ENCODE results near the gene FGF18.

DNA sequence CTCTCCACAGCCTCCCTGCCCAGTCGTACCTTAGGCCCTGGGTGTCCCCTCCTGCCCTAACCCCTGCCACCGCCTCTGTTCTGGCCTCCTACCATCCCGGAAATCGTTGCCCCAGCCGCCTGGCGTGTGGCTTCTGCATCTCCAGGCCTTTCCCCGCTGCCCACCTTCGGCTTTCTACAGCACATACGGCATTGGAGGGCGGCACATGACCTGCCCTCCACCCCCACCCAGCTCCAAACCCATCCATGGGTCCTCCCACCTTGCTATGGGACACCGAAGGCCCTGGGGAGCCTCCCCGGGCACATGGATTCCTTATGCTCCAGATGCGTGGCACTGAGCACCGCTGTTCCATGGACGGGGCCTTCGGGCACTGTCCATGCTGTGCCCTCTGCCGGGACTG, 32.0 kb downstream of the FGF18 start:
- TF ChIP-seq FOS (IDR thresholded peaks at IDR 0.05; ENCODE audit: borderline replicate concordance, insufficient read depth, low read length) (no peak), POLR2A (IDR thresholded peaks at IDR 0.05; ENCODE audit: low read depth, low read length) (no peak), POLR2AphosphoS5 (IDR thresholded peaks at IDR 0.05; ENCODE audit: insufficient read depth, low read depth, low read length) (no peak), GATA2 (IDR thresholded peaks at IDR 0.05; ENCODE audit: insufficient read depth, insufficient read length, low read depth, low read length) (no peak), EZH2 (IDR thresholded peaks at IDR 0.05; ENCODE audit: borderline replicate concordance, low read depth, low read length, severe bottlenecking) (no peak), JUN (IDR thresholded peaks at IDR 0.05; ENCODE audit: borderline replicate concordance, insufficient read depth, insufficient read length, low read depth) (no peak)
- TF ChIP-seq, protein P1, sequence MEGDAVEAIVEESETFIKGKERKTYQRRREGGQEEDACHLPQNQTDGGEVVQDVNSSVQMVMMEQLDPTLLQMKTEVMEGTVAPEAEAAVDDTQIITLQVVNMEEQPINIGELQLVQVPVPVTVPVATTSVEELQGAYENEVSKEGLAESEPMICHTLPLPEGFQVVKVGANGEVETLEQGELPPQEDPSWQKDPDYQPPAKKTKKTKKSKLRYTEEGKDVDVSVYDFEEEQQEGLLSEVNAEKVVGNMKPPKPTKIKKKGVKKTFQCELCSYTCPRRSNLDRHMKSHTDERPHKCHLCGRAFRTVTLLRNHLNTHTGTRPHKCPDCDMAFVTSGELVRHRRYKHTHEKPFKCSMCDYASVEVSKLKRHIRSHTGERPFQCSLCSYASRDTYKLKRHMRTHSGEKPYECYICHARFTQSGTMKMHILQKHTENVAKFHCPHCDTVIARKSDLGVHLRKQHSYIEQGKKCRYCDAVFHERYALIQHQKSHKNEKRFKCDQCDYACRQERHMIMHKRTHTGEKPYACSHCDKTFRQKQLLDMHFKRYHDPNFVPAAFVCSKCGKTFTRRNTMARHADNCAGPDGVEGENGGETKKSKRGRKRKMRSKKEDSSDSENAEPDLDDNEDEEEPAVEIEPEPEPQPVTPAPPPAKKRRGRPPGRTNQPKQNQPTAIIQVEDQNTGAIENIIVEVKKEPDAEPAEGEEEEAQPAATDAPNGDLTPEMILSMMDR (IDR thresholded peaks at IDR 0.05; ENCODE audit: extremely low read depth in 1 of 2, insufficient read depth in 1 of 2, low read depth in 1 of 2, low read length in 2 of 2) = no peak
- TF ChIP-seq, protein P2, sequence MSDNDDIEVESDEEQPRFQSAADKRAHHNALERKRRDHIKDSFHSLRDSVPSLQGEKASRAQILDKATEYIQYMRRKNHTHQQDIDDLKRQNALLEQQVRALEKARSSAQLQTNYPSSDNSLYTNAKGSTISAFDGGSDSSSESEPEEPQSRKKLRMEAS (IDR thresholded peaks at IDR 0.05; ENCODE audit: insufficient read depth, insufficient read length) = no peak

All from endothelial cell of umbilical vein (primary cell).